Peyer's patch (tissue), 4 donors: ENCODE measurements around the gene SKIDA1. TPM values are rescaled to one million over a fixed set of nuclear protein-coding genes. Genes with fewer than 3 reads are reported as not detected.

Source experiments
- DNase-seq, 3 donors: peaks; one replicate each; pipeline ENCODE4 v3.0.0-alpha.2; 2017 to 2019
- H3K27ac ChIP-seq, 4 donors: fragments of 200-600 bp; sonication (generic); one replicate each; pipeline ENCODE4 v1.5.1; 2016 to 2019
- H3K27me3 ChIP-seq, 2 donors: fragments of 200-600 bp; sonication (generic); one replicate each; pipeline ENCODE4 v1.5.1; 2019
- H3K36me3 ChIP-seq, 3 donors: fragments of 200-600 bp; sonication (generic); one replicate each; pipeline ENCODE4 v1.5.1; 2016 to 2019
- H3K4me1 ChIP-seq, 4 donors: fragments of 200-600 bp; sonication (generic); one replicate each; pipeline ENCODE4 v1.5.1; 2016 to 2019
- H3K4me3 ChIP-seq, 4 donors: fragments of 200-600 bp; sonication (generic); 1 replicate in 3 of 4; 2 replicates in 1 of 4; pipeline ENCODE4 v1.5.1; 2016 to 2019; ENCODE audit warnings: mild to moderate bottlenecking in 1 of 4
- H3K9me3 ChIP-seq, 4 donors: fragments of 200-600 bp; sonication (generic); one replicate each; pipeline ENCODE4 v1.5.1; 2016 to 2019; ENCODE audit warnings: mild to moderate bottlenecking in 1 of 4
- POLR2A ChIP-seq, 2 donors: fragments of 450-650 bp; IDR thresholded peaks; one replicate each; pipeline ENCODE4 v1.5.1; 2017; ENCODE audit warnings: antibody characterized with exemption in 2 of 2, mild to moderate bottlenecking in 2 of 2, moderate library complexity in 2 of 2
- total RNA-seq, 4 donors: library from RNA; depleted of rRNA; stranded (reverse); fragments of >200 nt; gene quantifications; one replicate each; pipeline ENCODE4 v1.1.0, GENCODE V29; 2016
- TF ChIP-seq, protein P1 (sequence below), 6 experiments: fragments of 450-650 bp in 4 of 6; fragments of 200-600 bp in 2 of 6; sonication (generic) in 1 of 6; IDR thresholded peaks; one replicate each; pipeline ENCODE4 v1.5.1; 2017 to 2019; ENCODE audit warnings: antibody characterized with exemption in 6 of 6, mild to moderate bottlenecking in 3 of 6, moderate library complexity in 1 of 6

SKIDA1 gene
- total RNA-seq, 4 donors from 2014 or later: 0.27 TPM; not detected in 3

DNA sequence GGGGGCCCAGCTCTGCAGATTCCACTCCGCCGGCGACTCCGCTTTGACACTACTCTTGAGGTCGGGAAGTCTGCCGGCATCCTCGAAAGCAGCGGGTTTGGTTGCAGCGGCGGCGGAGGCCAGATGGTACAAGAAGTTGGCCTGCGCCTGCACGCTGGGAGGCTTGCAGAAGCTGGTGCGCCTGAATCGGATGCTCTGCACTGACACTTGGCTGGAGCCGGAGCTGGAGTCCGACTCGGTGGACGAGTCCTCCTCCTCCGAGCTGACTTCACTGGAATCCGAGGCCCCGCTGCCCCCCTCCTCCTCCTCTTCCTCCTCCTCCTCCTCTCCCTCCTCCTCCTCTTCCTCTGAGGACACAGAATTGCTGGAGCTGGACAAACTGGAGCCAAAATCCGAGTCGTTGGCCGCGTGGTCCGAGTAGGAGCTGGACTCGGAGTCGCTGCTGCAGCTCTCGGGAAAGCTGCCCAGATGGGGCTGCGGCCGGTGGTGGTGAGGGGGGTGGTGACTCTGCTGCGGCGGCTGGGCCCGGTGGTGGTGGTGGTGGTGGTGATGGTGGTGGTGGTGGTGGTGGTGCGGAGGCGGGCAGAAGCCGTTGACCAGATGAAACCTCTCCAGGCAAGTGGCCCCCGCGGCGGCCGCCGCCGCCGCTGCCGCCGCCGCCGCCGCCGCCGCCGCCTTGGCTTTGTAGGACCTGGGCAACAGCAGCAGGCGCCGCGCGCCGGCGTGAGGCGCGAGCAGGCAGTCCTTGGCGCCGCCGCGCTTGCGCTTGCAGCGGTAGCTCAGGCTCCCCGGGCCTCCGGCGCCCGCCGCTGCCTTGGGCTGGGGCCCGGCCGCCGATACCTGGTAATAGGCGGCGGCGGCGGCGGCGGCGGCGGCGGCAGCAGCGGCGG is 9.0 kb downstream of the SKIDA1 start:
- H3K4me1 ChIP-seq: peaks cover 0 to 35% (median 10%) of the 10 kb centered on the region in 4 donors
- peak in 2 of 3 donors; percentile 68 to 70 for DNase-seq
- peak overlapping the region; percentile 39 to 63 (median 55) for H3K4me3 ChIP-seq
- no peaks in the 10 kb centered on the region for H3K36me3 ChIP-seq
- peaks cover 0 to 17% of the 10 kb centered on the region in 2 donors for H3K27me3 ChIP-seq
- no peaks in the 10 kb centered on the region for H3K9me3 ChIP-seq
- H3K27ac ChIP-seq: peak overlapping the region in 3 of 4 donors; percentile 59 to 75 (median 60)
- no peak for TF ChIP-seq POLR2A (IDR thresholded peaks at IDR 0.05)
- TF ChIP-seq, protein P1, sequence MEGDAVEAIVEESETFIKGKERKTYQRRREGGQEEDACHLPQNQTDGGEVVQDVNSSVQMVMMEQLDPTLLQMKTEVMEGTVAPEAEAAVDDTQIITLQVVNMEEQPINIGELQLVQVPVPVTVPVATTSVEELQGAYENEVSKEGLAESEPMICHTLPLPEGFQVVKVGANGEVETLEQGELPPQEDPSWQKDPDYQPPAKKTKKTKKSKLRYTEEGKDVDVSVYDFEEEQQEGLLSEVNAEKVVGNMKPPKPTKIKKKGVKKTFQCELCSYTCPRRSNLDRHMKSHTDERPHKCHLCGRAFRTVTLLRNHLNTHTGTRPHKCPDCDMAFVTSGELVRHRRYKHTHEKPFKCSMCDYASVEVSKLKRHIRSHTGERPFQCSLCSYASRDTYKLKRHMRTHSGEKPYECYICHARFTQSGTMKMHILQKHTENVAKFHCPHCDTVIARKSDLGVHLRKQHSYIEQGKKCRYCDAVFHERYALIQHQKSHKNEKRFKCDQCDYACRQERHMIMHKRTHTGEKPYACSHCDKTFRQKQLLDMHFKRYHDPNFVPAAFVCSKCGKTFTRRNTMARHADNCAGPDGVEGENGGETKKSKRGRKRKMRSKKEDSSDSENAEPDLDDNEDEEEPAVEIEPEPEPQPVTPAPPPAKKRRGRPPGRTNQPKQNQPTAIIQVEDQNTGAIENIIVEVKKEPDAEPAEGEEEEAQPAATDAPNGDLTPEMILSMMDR (IDR thresholded peaks at IDR 0.05): no peak

DNA sequence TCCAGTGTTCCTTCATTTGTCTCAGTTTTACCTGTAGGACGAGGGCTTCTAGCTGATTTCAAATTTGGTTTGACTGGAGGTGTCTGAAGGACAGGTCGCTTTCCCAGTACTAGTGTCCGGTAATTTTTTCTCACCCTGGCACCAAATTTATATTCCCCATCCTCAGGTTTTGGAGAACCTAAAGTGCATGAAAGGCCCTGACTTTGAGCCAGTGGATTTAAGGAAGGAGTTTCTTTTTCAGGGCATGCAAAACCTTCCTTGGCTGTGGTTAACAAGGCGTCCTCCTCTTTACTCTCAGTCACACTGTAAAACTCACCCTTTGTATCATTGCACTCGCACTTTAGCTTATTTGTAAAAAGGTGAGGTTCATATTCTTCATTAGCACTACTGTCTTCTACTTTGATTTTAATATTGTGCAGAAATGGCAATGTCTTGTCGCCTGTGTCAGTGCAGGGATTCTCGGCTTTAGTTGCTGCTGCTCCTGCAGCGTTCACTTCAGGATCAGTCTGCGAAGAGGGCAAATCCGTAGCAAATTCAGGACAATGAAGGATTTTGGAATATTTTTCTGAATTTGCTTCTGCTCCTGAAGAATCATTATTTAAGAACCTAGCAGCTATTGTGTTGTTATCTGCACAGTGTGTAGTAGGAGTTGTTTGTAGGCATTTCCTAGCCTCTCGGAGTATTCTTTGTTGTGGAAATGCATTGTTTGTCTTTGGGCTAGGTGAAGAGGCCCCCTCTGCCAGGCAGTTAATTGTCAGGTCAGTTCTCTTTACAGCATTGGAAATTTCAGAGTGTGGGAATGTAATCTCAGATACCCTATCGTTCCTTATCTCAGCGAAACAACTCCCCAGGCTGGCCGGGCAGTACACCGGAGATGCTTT is 9.9 kb downstream of the SKIDA1 start:
- Histone ChIP-seq H3K4me1 (peaks cover 0 to 35% (median 10%) of the 10 kb centered on the region in 4 donors), H3K27ac (peak overlapping the region in 3 of 4 donors; percentile 59 to 75 (median 60)), H3K4me3 (peak overlapping the region in 3 of 4 donors; percentile 52 to 63 (median 58)), H3K36me3 (no peaks in the 10 kb centered on the region), H3K27me3 (peaks cover 0 to 17% of the 10 kb centered on the region in 2 donors), H3K9me3 (no peaks in the 10 kb centered on the region)
- TF ChIP-seq POLR2A (IDR thresholded peaks at IDR 0.05): no peak
- TF ChIP-seq, protein P1 (IDR thresholded peaks at IDR 0.05): no peak
- DNase-seq: no peak

DNA sequence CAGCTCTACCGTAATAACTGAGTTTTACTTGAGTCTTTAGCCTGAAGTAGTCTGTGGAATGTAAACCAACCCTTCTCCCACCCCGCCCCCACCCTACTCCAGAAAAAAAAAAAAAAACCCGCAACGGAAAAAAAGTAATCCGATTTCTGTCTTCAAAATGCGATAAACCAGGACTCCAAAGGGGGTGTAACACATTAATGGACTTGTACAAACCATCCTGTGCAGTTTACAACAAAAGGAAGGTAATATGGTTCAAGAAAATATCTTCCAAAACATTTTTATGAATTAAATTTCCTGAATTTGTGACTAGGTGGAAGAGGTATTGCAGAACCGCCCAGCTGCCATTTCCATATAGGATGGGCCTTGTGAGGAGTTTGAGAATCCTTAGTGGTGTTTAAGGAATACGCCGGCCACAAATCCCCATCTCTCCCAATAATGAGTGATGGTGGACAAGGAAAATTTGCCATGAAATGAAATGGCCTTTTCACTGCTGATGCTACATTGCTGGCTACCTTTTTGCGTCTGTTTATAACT is 10.6 kb downstream of the SKIDA1 start:
- Histone ChIP-seq H3K27ac (no peak overlapping the region), H3K27me3 (peaks cover 0 to 17% of the 10 kb centered on the region in 2 donors), H3K4me1 (peaks cover 0 to 30% (median 9%) of the 10 kb centered on the region in 4 donors), H3K4me3 (peak overlapping the region in 1 of 4 donors; percentile 63), H3K36me3 (no peaks in the 10 kb centered on the region), H3K9me3 (no peaks in the 10 kb centered on the region)
- no peak for DNase-seq
- no peak for TF ChIP-seq POLR2A (IDR thresholded peaks at IDR 0.05)
- TF ChIP-seq, protein P1 (IDR thresholded peaks at IDR 0.05): no peak

DNA sequence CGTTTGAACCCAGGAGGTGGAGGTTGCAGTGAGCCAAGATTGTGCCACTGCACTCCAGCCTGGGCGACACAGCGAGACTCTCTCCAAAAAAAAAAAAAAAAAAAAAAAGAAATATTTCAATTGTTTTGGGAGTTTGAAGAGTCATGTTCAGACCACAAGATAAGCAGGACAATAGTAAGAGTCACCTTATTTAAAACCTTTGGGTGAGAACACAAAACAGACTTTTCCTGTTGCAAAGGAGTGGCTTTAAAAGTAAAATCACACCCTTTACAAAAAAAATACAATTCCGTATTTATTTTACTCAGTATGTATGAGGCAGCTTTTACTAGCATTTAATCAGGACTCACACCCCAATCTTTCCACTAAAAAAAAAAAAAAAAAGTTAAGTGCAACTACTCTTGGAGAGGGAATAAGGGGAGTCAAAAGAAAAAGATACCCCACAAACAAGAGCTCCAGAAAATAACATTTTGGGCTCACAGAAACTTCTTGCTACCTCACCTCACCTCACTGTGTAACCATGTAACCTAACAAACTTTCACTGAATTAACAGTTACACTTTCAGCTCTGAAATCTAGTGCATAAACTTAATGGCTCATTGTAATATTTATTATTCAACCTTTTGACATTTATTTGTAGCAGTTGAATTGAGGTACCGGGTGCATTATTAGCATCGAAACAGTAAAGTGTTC is 11.2 kb downstream of the SKIDA1 start:
- Histone ChIP-seq H3K27ac (no peak overlapping the region), H3K36me3 (no peaks in the 10 kb centered on the region), H3K4me1 (peaks cover 0 to 26% (median 9%) of the 10 kb centered on the region in 4 donors), H3K27me3 (peaks cover 0 to 17% of the 10 kb centered on the region in 2 donors), H3K9me3 (no peaks in the 10 kb centered on the region), H3K4me3 (no peak overlapping the region)
- DNase-seq: no peak
- TF ChIP-seq, protein P1 (IDR thresholded peaks at IDR 0.05): no peak
- TF ChIP-seq POLR2A (IDR thresholded peaks at IDR 0.05): no peak

DNA sequence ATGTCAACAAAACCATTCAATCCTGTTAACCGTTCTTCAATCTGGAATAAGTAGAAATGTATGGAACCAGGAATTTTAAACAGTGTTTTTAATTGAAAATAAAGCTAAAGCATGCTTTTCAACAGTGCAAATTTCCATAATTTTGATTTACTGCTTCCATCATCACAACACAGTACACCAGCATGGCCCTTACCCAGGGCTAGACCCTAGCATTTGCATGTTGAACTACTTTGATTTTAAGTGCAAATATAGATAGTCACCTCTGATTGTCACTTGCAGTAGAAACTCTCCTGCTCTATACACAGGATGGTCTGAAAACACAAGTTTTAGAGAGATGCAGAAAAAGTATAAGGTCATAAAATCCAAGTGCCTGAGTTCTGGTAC is 12.1 kb downstream of the SKIDA1 start:
- Histone ChIP-seq H3K4me3 (no peak overlapping the region), H3K27me3 (peaks cover 0 to 12% of the 10 kb centered on the region in 2 donors), H3K36me3 (no peaks in the 10 kb centered on the region), H3K27ac (no peak overlapping the region), H3K4me1 (peaks cover 0 to 22% (median 9%) of the 10 kb centered on the region in 4 donors), H3K9me3 (no peaks in the 10 kb centered on the region)
- DNase-seq: no peak
- TF ChIP-seq, protein P1 (IDR thresholded peaks at IDR 0.05): no peak
- TF ChIP-seq POLR2A (IDR thresholded peaks at IDR 0.05): no peak
